GM10266 (cell line): ENCODE results near the gene P2RX1.

Source experiments
- DNase-seq: peaks from one replicate; pipeline ENCODE4 v3.0.0; 2012; ENCODE audit errors: extremely low spot score
- CTCF ChIP-seq: IDR thresholded peaks from 2 replicates; pipeline ENCODE4 v1.5.1; 2012; ENCODE audit warnings: mild to moderate bottlenecking, low read depth; ENCODE audit not compliant: control insufficient read depth, insufficient read depth; ENCODE audit errors: missing control alignments

P2RX1 gene

GRCh38 chr17:3916825-3917224 lies 560 bp upstream of the P2RX1 start:
- TF ChIP-seq CTCF: no peak
- DNase-seq: no peak

GRCh38 chr17:3915581-3915994 lies 677 bp downstream of the P2RX1 start:
- DNase-seq: no peak
- TF ChIP-seq CTCF: no peak

GRCh38 chr17:3914312-3914670 lies 2.0 kb downstream of the P2RX1 start:
- TF ChIP-seq CTCF: no peak

GRCh38 chr17:3913531-3914311 lies 2.5 kb downstream of the P2RX1 start:
- peak; percentile 99 for TF ChIP-seq CTCF
- DNase-seq: peak; percentile 88

More at GRCh38 chr17:3914312-3914670, 2.0 kb downstream of the P2RX1 start:
- DNase-seq: peak; percentile 71

- no peak for TF ChIP-seq CTCF
These were observed 3.4 kb downstream of the P2RX1 start for GRCh38 chr17:3912827-3913226.

GRCh38 chr17:3911271-3912053 lies 4.8 kb downstream of the P2RX1 start:
- no peak for TF ChIP-seq CTCF
- DNase-seq: peak; percentile 90

More at GRCh38 chr17:3912827-3913226, 3.4 kb downstream of the P2RX1 start:
- DNase-seq: no peak
